IPS DF 6.9 (cell line): ENCODE data around the gene CSRNP2.
"Not testable (repeated sequence)": the region's sequence is repeated elsewhere in the genome, so short reads cannot be mapped to it uniquely, and the experiment has no call there.

ENCODE experiments used
- DNase-seq: peaks from one replicate; pipeline ENCODE4 v3.0.0-alpha.2; 2013; ENCODE audit warnings: low read depth, low spot score
- H3K27ac ChIP-seq: one replicate; pipeline ENCODE4 v1.5.1; 2013; ENCODE audit warnings: low read length, control low read depth
- H3K27me3 ChIP-seq: 2 replicates; pipeline ENCODE4 v1.6.1; 2013; ENCODE audit warnings: mild to moderate bottlenecking, low read length; ENCODE audit not compliant: control insufficient read depth, insufficient read depth
- H3K36me3 ChIP-seq: 2 replicates; pipeline ENCODE4 v1.6.1; 2013; ENCODE audit warnings: low read length; ENCODE audit not compliant: control insufficient read depth, insufficient read depth
- H3K4me1 ChIP-seq: 2 replicates; pipeline ENCODE4 v1.6.1; 2013; ENCODE audit warnings: low read length; ENCODE audit not compliant: control insufficient read depth, insufficient read depth
- H3K4me3 ChIP-seq: 2 replicates; pipeline ENCODE4 v1.5.1; 2013; ENCODE audit warnings: mild to moderate bottlenecking, low read length
- H3K9me3 ChIP-seq: 2 replicates; pipeline ENCODE4 v1.6.1; 2013; ENCODE audit warnings: low read length, inconsistent platforms; ENCODE audit not compliant: control insufficient read depth, insufficient read depth
- WGBS: extraction: QIAGEN DNeasy Blood & Tissue Kit; methylation state at CpG from one replicate; pipeline ENCODE4 v1.1.7; 2013; ENCODE audit warnings: mixed read lengths, missing lambda C conversion rate; ENCODE audit not compliant: insufficient read length, insufficient coverage; 5-methylcytosine and 5-hydroxymethylcytosine counted together

The CSRNP2 gene

GRCh38 chr12:51018956-51019355 is 64.4 kb downstream of the CSRNP2 start:
- no peak for DNase-seq
- Histone ChIP-seq H3K27ac (no peak overlapping the region), H3K9me3 (no peaks in the 10 kb centered on the region), H3K36me3 (no peaks in the 10 kb centered on the region), H3K27me3 (no peaks in the 10 kb centered on the region), H3K4me3 (no peak overlapping the region), H3K4me1 (no peaks in the 10 kb centered on the region)
- WGBS: no CpG with 5 or more reads among the region's 2 CpGs

GRCh38 chr12:51017452-51017851 is 65.9 kb downstream of the CSRNP2 start:
- H3K4me1 ChIP-seq: no peaks in the 10 kb centered on the region
- H3K9me3 ChIP-seq: no peaks in the 10 kb centered on the region
- H3K27ac ChIP-seq: no peak overlapping the region

GRCh38 chr12:51014467-51014866 is 68.9 kb downstream of the CSRNP2 start:
- WGBS: no CpG with 5 or more reads among the region's 9 CpGs
- H3K4me3 ChIP-seq, H3K9me3 ChIP-seq, H3K27ac ChIP-seq, H3K36me3 ChIP-seq, DNase-seq, H3K4me1 ChIP-seq, H3K27me3 ChIP-seq: not testable (repeated sequence)

More at GRCh38 chr12:51017452-51017851, 65.9 kb downstream of the CSRNP2 start:
- Histone ChIP-seq H3K27me3 (no peaks in the 10 kb centered on the region), H3K36me3 (no peaks in the 10 kb centered on the region), H3K4me3 (no peak overlapping the region)
- no peak for DNase-seq

GRCh38 chr12:51013441-51013840 is 70.0 kb downstream of the CSRNP2 start:
- H3K4me3 ChIP-seq: no peak overlapping the region
- WGBS: no CpG with 5 or more reads among the region's 7 CpGs
- no peaks in the 10 kb centered on the region for H3K4me1 ChIP-seq
- no peak overlapping the region for H3K27ac ChIP-seq
- no peaks in the 10 kb centered on the region for H3K36me3 ChIP-seq
- H3K9me3 ChIP-seq: no peaks in the 10 kb centered on the region
- DNase-seq: no peak
- H3K27me3 ChIP-seq: no peaks in the 10 kb centered on the region

GRCh38 chr12:51012570-51013236 is 70.7 kb downstream of the CSRNP2 start:
- no peak overlapping the region for H3K4me3 ChIP-seq
- H3K4me1 ChIP-seq: no peaks in the 10 kb centered on the region
- no peak overlapping the region for H3K27ac ChIP-seq
- H3K36me3 ChIP-seq: peaks cover 2% of the 10 kb centered on the region; the same call in 1 of the 2 replicates
- DNase-seq: no peak
- no CpG with 5 or more reads among the region's 5 CpGs for WGBS
- H3K27me3 ChIP-seq: no peaks in the 10 kb centered on the region
- H3K9me3 ChIP-seq: no peaks in the 10 kb centered on the region

DNA sequence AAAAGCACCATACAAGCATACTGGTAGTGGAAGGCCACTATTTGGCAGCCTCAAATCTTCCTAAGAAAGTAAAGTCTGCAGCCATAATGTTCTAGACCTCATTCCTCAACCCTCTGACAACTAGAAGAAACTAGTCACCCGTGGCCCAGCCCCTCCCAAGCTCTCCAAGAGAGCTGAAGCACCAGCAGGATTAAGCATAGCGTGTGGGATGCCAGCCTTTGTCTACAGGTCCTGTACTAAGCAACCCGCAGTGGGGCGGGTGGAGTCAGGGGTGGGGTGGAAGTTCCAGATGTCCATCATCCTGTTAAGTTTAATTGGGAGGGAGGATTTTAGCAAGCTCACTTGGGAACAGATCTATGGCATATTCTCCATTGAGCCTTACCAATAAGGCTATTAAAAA is 71.4 kb downstream of the CSRNP2 start:
- Histone ChIP-seq H3K27me3 (no peaks in the 10 kb centered on the region), H3K4me3 (no peak overlapping the region), H3K4me1 (no peaks in the 10 kb centered on the region), H3K27ac (no peak overlapping the region), H3K36me3 (peaks cover 2% of the 10 kb centered on the region; the same call in 1 of the 2 replicates), H3K9me3 (no peaks in the 10 kb centered on the region)
- WGBS: no CpG with 5 or more reads among the region's 4 CpGs
- no peak for DNase-seq
